Measurements from ENCODE around the gene SH3BP2. TPM values are rescaled to one million over a fixed set of nuclear protein-coding genes. Genes with fewer than 3 reads are reported as not detected.
A peak's percentile ranks its signal among the peaks of the same experiment; 100 is the strongest.

SH3BP2 gene
- total RNA-seq, 1 donor from 2014 or later: 70.8 TPM

DNA sequence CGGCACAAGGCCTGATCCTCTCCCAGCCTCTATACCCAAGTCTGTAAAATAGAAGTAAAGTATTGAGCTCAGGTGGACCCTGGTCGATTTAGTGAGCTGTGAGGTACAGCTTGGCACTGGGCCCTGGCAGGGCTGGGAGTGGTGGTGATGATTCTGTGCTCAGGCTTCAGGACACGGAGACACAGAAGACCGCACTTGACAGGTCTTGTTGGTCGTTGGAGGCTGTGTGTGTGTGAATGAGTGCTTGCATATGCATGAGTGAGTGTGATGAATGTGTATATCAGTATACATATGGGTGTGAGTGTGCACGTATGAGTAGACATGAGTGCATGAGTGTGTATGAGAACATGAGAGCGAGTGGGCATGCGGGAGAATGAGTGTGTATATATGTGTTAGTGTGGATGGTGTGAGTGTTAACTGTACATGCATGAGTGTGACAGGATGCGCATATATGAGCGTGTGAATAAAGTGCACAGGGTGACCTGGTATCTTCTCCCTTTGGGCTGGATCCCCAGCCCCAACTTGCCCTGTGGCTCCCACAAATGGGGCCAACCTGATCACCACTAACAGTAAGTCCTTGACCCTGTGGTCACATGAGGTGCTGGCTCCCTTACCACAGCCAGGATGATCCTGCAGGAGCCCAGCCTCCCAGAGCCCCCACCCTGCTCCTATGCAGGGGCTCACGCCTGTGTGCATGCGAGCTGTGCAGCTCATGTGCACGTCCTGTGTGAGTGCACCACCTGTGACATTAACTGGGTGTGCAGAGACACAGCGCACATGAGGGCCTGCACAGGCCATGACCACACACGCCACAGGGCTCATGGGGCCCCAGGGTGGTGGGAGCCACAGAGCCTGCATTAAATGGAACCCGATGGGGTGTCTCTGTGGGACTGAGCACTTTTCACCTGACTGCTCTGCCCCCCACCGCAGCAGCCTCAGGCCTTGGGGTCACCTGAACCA is 20.8 kb downstream of the SH3BP2 start:
- no peak overlapping the region for H3K4me3 Mint-ChIP-seq (ENCODE audit: low read depth)
- H3K36me3 Mint-ChIP-seq (ENCODE audit: insufficient read depth): peaks cover 6% of the 10 kb centered on the region

DNA sequence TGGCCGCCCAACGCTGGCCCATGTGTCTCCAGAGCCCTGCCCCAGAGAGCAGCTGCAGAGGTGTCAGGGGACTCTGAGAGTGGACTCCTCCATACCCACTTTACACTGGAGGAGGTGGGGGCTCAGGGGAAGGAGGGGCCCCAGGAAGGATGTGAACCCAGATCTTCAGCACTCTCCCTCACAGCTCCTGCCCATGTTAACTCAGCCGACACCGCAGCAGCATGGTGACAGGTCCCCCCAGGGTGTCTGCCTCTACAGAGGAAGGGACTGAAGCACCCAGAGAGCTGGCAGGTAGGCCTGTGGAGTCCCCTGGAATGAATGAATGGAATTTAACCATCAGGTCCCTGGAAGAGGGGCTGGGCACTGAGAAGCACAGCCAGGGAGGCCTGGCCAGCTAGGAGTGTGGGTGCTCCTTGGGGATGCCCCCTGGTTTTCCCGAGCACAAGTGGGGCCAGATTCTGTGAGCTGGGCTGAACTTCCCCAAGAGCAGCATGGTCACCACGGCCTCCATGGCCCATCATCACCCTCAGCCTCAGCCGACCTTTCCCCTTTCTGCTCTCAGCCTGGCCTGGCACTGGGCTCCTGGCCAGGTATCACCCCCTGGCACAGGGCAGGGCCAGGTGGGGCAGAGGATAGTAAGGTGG is 21.9 kb downstream of the SH3BP2 start:
- Mint-ChIP-seq H3K36me3 (ENCODE audit: insufficient read depth) (peaks cover 6% of the 10 kb centered on the region), H3K9me3 (ENCODE audit: low read depth) (peaks cover 10% of the 10 kb centered on the region), H3K27me3 (peaks cover 3% of the 10 kb centered on the region), H3K4me3 (ENCODE audit: low read depth) (no peak overlapping the region), H3K27ac (no peak overlapping the region), H3K4me1 (ENCODE audit: low read depth) (peaks cover 9% of the 10 kb centered on the region)
- DNase-seq (ENCODE audit: low spot score, unreplicated experiment): no peak
- TF ChIP-seq, protein P1, sequence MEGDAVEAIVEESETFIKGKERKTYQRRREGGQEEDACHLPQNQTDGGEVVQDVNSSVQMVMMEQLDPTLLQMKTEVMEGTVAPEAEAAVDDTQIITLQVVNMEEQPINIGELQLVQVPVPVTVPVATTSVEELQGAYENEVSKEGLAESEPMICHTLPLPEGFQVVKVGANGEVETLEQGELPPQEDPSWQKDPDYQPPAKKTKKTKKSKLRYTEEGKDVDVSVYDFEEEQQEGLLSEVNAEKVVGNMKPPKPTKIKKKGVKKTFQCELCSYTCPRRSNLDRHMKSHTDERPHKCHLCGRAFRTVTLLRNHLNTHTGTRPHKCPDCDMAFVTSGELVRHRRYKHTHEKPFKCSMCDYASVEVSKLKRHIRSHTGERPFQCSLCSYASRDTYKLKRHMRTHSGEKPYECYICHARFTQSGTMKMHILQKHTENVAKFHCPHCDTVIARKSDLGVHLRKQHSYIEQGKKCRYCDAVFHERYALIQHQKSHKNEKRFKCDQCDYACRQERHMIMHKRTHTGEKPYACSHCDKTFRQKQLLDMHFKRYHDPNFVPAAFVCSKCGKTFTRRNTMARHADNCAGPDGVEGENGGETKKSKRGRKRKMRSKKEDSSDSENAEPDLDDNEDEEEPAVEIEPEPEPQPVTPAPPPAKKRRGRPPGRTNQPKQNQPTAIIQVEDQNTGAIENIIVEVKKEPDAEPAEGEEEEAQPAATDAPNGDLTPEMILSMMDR (IDR thresholded peaks at IDR 0.05; ENCODE audit: unreplicated experiment): no peak

More for the DNA sequence above, 20.8 kb downstream of the SH3BP2 start:
- no peak for DNase-seq (ENCODE audit: low spot score, unreplicated experiment)
- Mint-ChIP-seq H3K4me1 (ENCODE audit: low read depth) (peaks cover 7% of the 10 kb centered on the region), H3K9me3 (ENCODE audit: low read depth) (peaks cover 10% of the 10 kb centered on the region), H3K27me3 (peaks cover 3% of the 10 kb centered on the region), H3K27ac (no peak overlapping the region)
- TF ChIP-seq, protein P1 (IDR thresholded peaks at IDR 0.05; ENCODE audit: unreplicated experiment): no peak

DNA sequence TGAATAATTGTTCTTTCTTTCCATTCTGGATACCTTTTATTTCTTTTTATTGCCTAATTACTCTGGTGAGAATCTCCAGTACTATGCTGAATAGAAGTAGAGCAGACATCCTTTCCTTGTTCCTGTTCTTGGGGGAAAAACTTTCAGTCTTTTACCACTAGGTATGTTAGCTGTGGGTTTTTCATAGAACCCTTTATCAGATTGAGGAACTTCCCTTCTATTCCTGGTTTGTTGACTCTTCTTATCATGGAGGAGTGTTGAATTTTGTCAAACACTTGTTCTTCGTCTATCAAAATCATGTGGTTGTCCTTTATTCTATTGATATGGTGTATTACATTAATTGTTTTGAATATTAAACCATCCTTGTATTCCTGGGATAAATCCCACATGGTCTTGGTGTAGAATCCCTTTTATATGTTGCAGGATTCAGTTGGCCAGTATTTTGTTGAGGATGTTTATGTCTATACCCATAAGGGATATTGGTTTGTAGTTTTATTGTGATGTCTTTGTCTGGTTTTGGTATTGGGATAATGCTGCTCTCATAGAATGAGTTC is 23.6 kb downstream of the SH3BP2 start:
- H3K4me3 Mint-ChIP-seq (ENCODE audit: low read depth): peak overlapping the region; percentile 75
- H3K27me3 Mint-ChIP-seq: peaks cover 3% of the 10 kb centered on the region
- H3K4me1 Mint-ChIP-seq (ENCODE audit: low read depth): peaks cover 8% of the 10 kb centered on the region
- H3K36me3 Mint-ChIP-seq (ENCODE audit: insufficient read depth): peaks cover 6% of the 10 kb centered on the region
- no peak for DNase-seq (ENCODE audit: low spot score, unreplicated experiment)
- peak overlapping the region; percentile 88 for H3K27ac Mint-ChIP-seq
- TF ChIP-seq, protein P1 (IDR thresholded peaks at IDR 0.05; ENCODE audit: unreplicated experiment): no peak
- peaks cover 10% of the 10 kb centered on the region for H3K9me3 Mint-ChIP-seq (ENCODE audit: low read depth)

DNA sequence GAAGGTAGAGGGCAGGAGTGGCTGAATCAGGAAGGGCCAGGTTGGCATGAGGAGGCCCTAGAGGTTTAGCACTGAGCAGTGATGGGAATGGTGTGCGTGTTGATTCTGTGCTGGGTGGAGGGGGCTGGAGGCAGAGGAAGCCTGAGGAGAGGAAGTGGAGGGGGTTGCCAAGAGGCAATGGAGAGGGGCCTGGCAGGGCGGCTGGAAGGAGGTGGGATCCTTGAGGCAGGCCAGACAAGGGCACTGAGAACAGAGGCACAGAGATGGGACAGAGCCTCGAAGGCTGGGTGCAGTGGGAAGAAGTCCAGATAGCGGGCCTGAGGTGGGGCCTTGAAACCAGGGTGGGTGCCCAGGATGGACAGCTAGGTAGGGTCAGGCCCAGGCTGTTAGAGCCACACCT is 24.3 kb downstream of the SH3BP2 start:
- peaks cover 6% of the 10 kb centered on the region for H3K36me3 Mint-ChIP-seq (ENCODE audit: insufficient read depth)
- TF ChIP-seq, protein P1 (IDR thresholded peaks at IDR 0.05; ENCODE audit: unreplicated experiment): no peak
- peak overlapping the region; percentile 88 for H3K27ac Mint-ChIP-seq
- H3K27me3 Mint-ChIP-seq: peaks cover 3% of the 10 kb centered on the region
- peaks cover 10% of the 10 kb centered on the region for H3K9me3 Mint-ChIP-seq (ENCODE audit: low read depth)
- peak overlapping the region; percentile 75 for H3K4me3 Mint-ChIP-seq (ENCODE audit: low read depth)
- peaks cover 5% of the 10 kb centered on the region for H3K4me1 Mint-ChIP-seq (ENCODE audit: low read depth)
- no peak for DNase-seq (ENCODE audit: low spot score, unreplicated experiment)

DNA sequence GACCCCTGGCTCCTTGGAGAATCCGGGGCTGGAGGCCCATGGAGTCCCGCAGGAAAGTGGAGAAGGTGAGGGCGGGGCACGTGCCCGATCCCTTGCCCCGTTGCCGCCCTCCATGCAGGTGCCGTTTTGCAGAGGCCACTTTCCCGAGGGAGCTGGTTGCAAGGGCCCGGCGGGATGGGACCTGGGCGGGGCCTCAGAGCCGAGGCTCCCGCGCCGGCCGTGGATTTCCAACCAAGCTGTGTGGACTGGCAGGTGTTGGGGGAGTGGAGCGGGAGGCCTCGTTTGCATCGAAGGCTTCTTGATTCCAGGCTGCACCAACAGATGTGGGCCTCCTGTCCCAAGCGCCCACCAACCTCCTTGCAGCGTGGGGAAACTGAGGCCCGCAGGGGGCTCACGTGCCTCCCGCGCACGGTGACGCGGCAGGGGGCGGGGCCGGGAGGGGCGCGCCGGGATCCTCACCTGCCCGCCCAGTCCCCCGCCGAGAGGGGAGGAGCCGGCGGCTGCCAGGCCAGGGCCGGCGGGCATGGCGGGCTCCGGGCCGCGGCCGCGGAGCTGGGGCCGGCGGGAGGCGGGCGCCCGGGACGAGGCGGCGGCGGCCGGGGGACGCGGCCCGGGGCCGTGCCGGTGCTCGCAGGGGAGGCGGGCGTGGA is 24.9 kb downstream of the SH3BP2 start:
- Mint-ChIP-seq H3K4me1 (ENCODE audit: low read depth) (peaks cover 5% of the 10 kb centered on the region), H3K4me3 (ENCODE audit: low read depth) (peak overlapping the region; percentile 75), H3K27ac (no peak overlapping the region), H3K9me3 (ENCODE audit: low read depth) (peaks cover 10% of the 10 kb centered on the region), H3K36me3 (ENCODE audit: insufficient read depth) (peaks cover 6% of the 10 kb centered on the region), H3K27me3 (peaks cover 3% of the 10 kb centered on the region)
- TF ChIP-seq, protein P1 (IDR thresholded peaks at IDR 0.05; ENCODE audit: unreplicated experiment): no peak
- DNase-seq (ENCODE audit: low spot score, unreplicated experiment): peak; percentile 67

Data from progenitor cell of endocrine pancreas (in vitro differentiated cells).